IPS-15b (cell line): ENCODE data around the gene SCUBE3.

Experiments used
- H3K27me3 ChIP-seq: one replicate; pipeline ENCODE4 v1.6.1; 2013; ENCODE audit warnings: low read length; ENCODE audit not compliant: control insufficient read depth, insufficient read depth
- H3K36me3 ChIP-seq: one replicate; pipeline ENCODE4 v1.6.1; 2013; ENCODE audit warnings: low read length; ENCODE audit not compliant: control insufficient read depth, insufficient read depth
- H3K4me1 ChIP-seq: one replicate; pipeline ENCODE4 v1.6.1; 2013; ENCODE audit warnings: mild to moderate bottlenecking, low read length; ENCODE audit not compliant: control insufficient read depth, insufficient read depth
- H3K4me3 ChIP-seq: one replicate; pipeline ENCODE4 v1.5.1; 2013; ENCODE audit warnings: low read depth, low read length
- H3K9ac ChIP-seq: one replicate; pipeline ENCODE4 v1.6.1; 2013; ENCODE audit warnings: low read depth, mild to moderate bottlenecking, low read length
- H3K9me3 ChIP-seq: one replicate; pipeline ENCODE4 v1.6.1; 2013; ENCODE audit warnings: mild to moderate bottlenecking, low read length; ENCODE audit not compliant: control insufficient read depth, insufficient read depth

SCUBE3 gene

GRCh38 chr6:35230498-35230897 lies 16.7 kb downstream of the SCUBE3 start:
- H3K9ac ChIP-seq, result no peak overlapping the region
- no peaks in the 10 kb centered on the region for H3K36me3 ChIP-seq
- H3K4me1 ChIP-seq, result no peaks in the 10 kb centered on the region
- peaks cover 11% of the 10 kb centered on the region for H3K27me3 ChIP-seq
- H3K9me3 ChIP-seq, result no peaks in the 10 kb centered on the region
- no peak overlapping the region for H3K4me3 ChIP-seq

DNA sequence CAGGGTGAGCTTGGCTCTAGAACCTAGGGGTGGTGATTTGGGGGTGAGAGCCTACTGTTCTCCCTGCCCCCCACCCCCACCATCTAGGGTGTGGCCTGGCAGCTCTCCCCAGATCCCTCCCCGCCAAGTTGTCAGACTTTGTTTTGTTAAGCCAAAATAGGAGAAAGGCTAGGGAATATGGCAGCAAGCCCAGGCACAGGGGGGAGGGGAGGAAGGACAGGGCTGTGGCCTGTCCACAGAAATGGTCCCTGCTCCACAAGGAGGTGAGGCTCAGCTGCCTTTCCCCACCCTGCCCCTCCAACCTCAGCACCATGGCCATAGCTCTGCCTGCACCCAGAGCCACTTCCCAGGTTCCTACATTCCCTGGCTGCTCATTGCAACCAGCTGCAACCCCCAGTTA lies 17.2 kb downstream of the SCUBE3 start:
- Histone ChIP-seq H3K9ac (no peak overlapping the region), H3K27me3 (peaks cover 9% of the 10 kb centered on the region), H3K4me3 (no peak overlapping the region), H3K36me3 (no peaks in the 10 kb centered on the region), H3K9me3 (no peaks in the 10 kb centered on the region), H3K4me1 (no peaks in the 10 kb centered on the region)

- Histone ChIP-seq H3K27me3 (peaks cover 14% of the 10 kb centered on the region), H3K36me3 (no peaks in the 10 kb centered on the region), H3K9me3 (no peaks in the 10 kb centered on the region), H3K4me3 (no peak overlapping the region), H3K9ac (no peak overlapping the region), H3K4me1 (peaks cover 3% of the 10 kb centered on the region)
These were observed 17.8 kb downstream of the SCUBE3 start for GRCh38 chr6:35231563-35231962.

DNA sequence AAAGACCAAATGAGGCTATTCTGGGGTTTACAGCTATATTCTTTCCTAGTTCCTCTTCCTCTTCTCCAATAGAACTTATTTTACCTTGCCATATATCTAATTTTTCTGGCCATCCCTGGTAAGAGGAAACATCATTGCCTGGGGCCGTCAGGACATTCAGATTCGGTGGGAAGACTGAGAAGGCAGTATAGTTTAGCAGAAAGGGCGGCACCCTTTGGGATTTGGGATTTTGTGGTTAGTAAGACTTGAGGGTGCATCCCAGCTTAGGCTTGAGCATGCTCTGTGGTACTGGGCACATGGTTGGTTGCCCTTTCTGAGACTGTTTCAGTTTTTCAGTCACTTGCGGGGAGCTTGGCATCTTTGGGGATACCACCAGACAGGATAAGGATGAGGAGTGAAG lies 21.1 kb downstream of the SCUBE3 start:
- Histone ChIP-seq H3K9me3 (no peaks in the 10 kb centered on the region), H3K27me3 (peaks cover 38% of the 10 kb centered on the region), H3K9ac (no peak overlapping the region), H3K4me3 (no peak overlapping the region), H3K36me3 (no peaks in the 10 kb centered on the region), H3K4me1 (peaks cover 23% of the 10 kb centered on the region)

GRCh38 chr6:35236223-35236622 lies 22.5 kb downstream of the SCUBE3 start:
- Histone ChIP-seq H3K27me3 (peaks cover 47% of the 10 kb centered on the region), H3K36me3 (no peaks in the 10 kb centered on the region), H3K9ac (no peak overlapping the region), H3K4me3 (no peak overlapping the region), H3K4me1 (peaks cover 29% of the 10 kb centered on the region), H3K9me3 (no peaks in the 10 kb centered on the region)

DNA sequence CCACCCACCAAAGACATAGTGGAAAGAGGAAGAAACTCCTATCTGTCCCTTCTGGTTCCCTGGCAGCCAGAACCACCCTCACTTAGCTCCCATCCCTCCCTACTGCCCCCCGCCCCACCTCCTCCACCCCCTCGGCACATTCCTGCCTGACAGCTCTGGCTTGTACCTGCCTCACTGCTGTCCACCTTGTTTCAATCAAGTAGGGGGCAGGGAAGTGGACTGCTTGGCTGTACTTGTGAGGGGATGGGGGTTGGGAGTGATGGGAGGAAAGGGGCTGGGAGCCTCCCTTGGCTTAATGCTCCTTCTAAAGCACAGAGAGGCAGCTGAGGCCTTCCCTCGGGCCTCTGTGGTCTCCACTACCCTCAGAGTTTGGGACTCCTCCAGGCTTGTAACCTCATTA lies 23.7 kb downstream of the SCUBE3 start:
- no peak overlapping the region for H3K9ac ChIP-seq
- no peaks in the 10 kb centered on the region for H3K9me3 ChIP-seq
- no peak overlapping the region for H3K4me3 ChIP-seq
- H3K36me3 ChIP-seq, result no peaks in the 10 kb centered on the region
- peaks cover 47% of the 10 kb centered on the region for H3K27me3 ChIP-seq
- H3K4me1 ChIP-seq, result peaks cover 29% of the 10 kb centered on the region

DNA sequence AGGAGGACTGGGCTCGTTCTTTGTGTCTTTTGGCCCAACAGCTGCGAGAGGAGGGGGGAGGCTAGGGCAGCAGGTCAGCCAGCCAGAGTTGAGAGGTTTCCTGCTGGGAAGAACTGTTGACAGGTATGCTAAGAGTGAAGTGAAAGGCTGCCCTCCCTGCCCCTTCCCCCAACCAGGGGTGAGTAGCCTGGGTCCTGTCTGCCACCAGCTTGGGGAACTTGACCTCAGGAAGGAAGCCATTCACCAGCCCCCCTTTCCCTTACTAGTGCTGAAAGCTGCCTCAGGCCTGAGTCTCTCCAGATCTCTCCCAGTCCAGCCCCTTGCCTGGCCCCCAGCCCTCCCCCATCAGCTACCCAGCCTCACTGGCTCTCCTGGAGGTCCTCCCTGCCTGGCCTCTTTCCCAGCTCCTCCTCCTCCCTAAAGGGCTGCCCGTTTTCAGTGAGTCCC lies 25.1 kb downstream of the SCUBE3 start:
- Histone ChIP-seq H3K4me3 (no peak overlapping the region), H3K4me1 (peaks cover 29% of the 10 kb centered on the region), H3K36me3 (peaks cover 3% of the 10 kb centered on the region), H3K9me3 (no peaks in the 10 kb centered on the region), H3K27me3 (peaks cover 47% of the 10 kb centered on the region), H3K9ac (no peak overlapping the region)

DNA sequence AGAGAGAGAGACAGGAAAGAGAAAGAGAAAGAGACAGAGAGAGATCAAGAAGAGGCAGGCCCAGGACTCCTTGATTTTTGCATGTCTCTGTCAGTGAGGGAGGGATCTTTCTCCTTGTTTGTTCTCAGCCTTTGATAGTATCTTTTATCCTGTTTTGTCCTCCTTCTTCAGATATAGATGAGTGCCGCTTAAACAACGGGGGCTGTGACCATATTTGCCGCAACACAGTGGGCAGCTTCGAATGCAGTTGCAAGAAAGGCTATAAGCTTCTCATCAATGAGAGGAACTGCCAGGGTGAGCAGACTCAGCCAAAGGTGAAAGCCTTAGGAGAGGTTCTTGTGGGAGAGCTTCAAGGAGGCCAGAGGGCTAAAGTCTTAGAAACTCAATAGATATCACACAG lies 25.8 kb downstream of the SCUBE3 start:
- H3K4me3 ChIP-seq, result no peak overlapping the region
- H3K9ac ChIP-seq, result no peak overlapping the region
- peaks cover 47% of the 10 kb centered on the region for H3K27me3 ChIP-seq

DNA sequence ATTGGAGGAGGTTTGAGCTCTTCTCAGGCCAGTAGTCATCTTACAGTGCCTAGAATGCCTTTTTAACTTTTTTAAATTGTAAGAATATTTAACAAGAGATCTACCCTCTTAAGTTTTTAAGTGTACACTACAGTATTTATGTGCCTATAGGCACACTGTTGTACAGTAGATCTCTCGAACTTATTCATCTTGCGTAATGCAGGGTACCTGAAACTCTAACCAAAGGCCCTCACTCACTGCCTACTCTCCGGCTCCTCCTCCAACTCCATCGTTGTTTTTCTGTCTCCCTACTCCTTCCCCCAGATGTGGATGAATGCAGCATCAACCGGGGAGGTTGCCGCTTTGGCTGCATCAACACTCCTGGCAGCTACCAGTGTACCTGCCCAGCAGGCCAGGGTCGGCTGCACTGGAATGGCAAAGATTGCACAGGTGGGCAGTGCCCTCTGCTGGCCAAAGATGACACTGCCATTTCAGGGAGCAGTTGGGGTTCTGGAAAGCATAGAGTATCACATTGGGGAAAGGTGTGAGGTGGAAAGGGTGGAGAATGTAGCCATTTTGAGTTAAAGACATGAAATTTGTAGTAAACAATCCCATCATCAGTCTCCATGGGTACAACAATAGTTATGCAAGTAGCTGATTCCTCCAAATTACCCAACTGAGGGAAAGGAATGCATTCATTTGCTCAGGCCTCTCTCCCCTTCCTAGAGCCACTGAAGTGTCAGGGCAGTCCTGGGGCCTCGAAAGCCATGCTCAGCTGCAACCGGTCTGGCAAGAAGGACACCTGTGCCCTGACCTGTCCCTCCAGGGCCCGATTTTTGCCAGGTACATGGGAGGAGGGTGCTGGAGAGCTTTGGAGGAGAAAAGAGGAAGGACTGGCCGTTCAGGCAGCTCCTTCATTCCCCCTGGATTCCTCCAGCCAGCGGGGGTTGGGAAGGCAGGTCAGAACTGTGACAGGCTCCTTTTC lies 27.4 kb downstream of the SCUBE3 start:
- peaks cover 6% of the 10 kb centered on the region for H3K36me3 ChIP-seq
- H3K4me3 ChIP-seq, result no peak overlapping the region
- H3K9me3 ChIP-seq, result no peaks in the 10 kb centered on the region
- no peak overlapping the region for H3K9ac ChIP-seq
- H3K27me3 ChIP-seq, result peaks cover 42% of the 10 kb centered on the region
- peaks cover 29% of the 10 kb centered on the region for H3K4me1 ChIP-seq

More for the DNA sequence above, 25.8 kb downstream of the SCUBE3 start:
- Histone ChIP-seq H3K36me3 (peaks cover 3% of the 10 kb centered on the region), H3K9me3 (no peaks in the 10 kb centered on the region), H3K4me1 (peaks cover 29% of the 10 kb centered on the region)

- peaks cover 6% of the 10 kb centered on the region for H3K36me3 ChIP-seq
- no peak overlapping the region for H3K9ac ChIP-seq
- H3K4me1 ChIP-seq, result peaks cover 23% of the 10 kb centered on the region
These were observed 28.7 kb downstream of the SCUBE3 start for GRCh38 chr6:35242486-35242885.

DNA sequence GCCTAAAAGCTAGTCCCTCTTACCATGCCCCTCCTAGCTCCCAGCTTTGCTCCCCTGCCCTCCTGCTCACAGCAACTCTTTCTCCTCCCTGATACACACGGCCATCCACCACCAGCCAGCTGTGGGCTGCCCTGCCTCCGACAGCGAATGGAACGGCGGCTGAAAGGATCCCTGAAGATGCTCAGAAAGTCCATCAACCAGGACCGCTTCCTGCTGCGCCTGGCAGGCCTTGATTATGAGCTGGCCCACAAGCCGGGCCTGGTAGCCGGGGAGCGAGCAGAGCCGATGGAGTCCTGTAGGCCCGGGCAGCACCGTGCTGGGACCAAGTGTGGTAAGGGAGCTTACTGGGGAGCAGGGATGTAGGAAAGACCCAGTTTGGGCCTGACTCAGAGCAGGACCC lies 29.1 kb downstream of the SCUBE3 start:
- Histone ChIP-seq H3K36me3 (peaks cover 6% of the 10 kb centered on the region), H3K9ac (no peak overlapping the region), H3K27me3 (peaks cover 26% of the 10 kb centered on the region), H3K9me3 (no peaks in the 10 kb centered on the region), H3K4me3 (no peak overlapping the region), H3K4me1 (peaks cover 20% of the 10 kb centered on the region)

More at GRCh38 chr6:35242486-35242885, 28.7 kb downstream of the SCUBE3 start:
- H3K4me3 ChIP-seq, result no peak overlapping the region
- H3K9me3 ChIP-seq, result no peaks in the 10 kb centered on the region
- H3K27me3 ChIP-seq, result peaks cover 30% of the 10 kb centered on the region

- no peak overlapping the region for H3K9ac ChIP-seq
- no peaks in the 10 kb centered on the region for H3K9me3 ChIP-seq
- peaks cover 6% of the 10 kb centered on the region for H3K36me3 ChIP-seq
- H3K27me3 ChIP-seq, result peaks cover 20% of the 10 kb centered on the region
- peaks cover 15% of the 10 kb centered on the region for H3K4me1 ChIP-seq
- H3K4me3 ChIP-seq, result no peak overlapping the region
These were observed 29.7 kb downstream of the SCUBE3 start for GRCh38 chr6:35243386-35243958.
